Parathyroid adenoma (tissue), 2 donors: ENCODE results near the gene PPIG.

Experiments
- H2AFZ ChIP-seq: fragments of 300-600 bp; sonication (generic); one replicate; pipeline ENCODE4 v1.7.0; 2017; ENCODE audit warnings: antibody characterized with exemption, mild to moderate bottlenecking
- H3K27ac ChIP-seq: fragments of 300-600 bp; sonication (generic); one replicate; pipeline ENCODE4 v1.7.0; 2017
- H3K27me3 ChIP-seq: fragments of 300-600 bp; sonication (generic); one replicate; pipeline ENCODE4 v1.7.0; 2017; ENCODE audit warnings: low read length; ENCODE audit not compliant: control insufficient read depth, insufficient read depth
- H3K36me3 ChIP-seq: fragments of 300-600 bp; sonication (generic); one replicate; pipeline ENCODE4 v1.7.0; 2017; ENCODE audit warnings: low read length; ENCODE audit not compliant: control insufficient read depth, insufficient read depth
- H3K4me1 ChIP-seq: fragments of 300-600 bp; sonication (generic); one replicate; pipeline ENCODE4 v1.7.0; 2017; ENCODE audit warnings: control low read depth
- H3K4me2 ChIP-seq: fragments of 300-600 bp; sonication (generic); one replicate; pipeline ENCODE4 v1.7.0; 2017; ENCODE audit warnings: low read length
- H3K4me3 ChIP-seq: fragments of 300-600 bp; sonication (generic); one replicate; pipeline ENCODE4 v1.7.0; 2017; ENCODE audit warnings: low read depth, low read length
- H3K79me2 ChIP-seq: fragments of 300-600 bp; sonication (generic); one replicate; pipeline ENCODE4 v1.7.0; 2017; ENCODE audit warnings: control low read depth
- H3K9ac ChIP-seq: fragments of 300-600 bp; sonication (generic); one replicate; pipeline ENCODE4 v1.7.0; 2017; ENCODE audit warnings: mild to moderate bottlenecking
- H3K9me3 ChIP-seq: fragments of 300-600 bp; sonication (generic); one replicate; pipeline ENCODE4 v1.7.0; 2017; ENCODE audit warnings: low read length; ENCODE audit not compliant: control insufficient read depth
- CTCF ChIP-seq: fragments of 300-600 bp; sonication (generic); IDR thresholded peaks from one replicate; pipeline ENCODE4 v1.7.0; 2017; ENCODE audit warnings: antibody characterized with exemption, mild to moderate bottlenecking
- donor health status: primary hyperparathyroidism.

Gene PPIG

GRCh38 chr2:169637620-169638019 lies 53.5 kb downstream of the PPIG start:
- no peaks in the 10 kb centered on the region for H3K27me3 ChIP-seq
- H3K4me2 ChIP-seq, result no peak overlapping the region
- H2AFZ ChIP-seq, result no peak overlapping the region
- no peaks in the 10 kb centered on the region for H3K36me3 ChIP-seq
- TF ChIP-seq CTCF, result no peak
- no peaks in the 10 kb centered on the region for H3K9me3 ChIP-seq
- H3K4me3 ChIP-seq, result no peak overlapping the region
- H3K79me2 ChIP-seq, result no peaks in the 10 kb centered on the region
- H3K4me1 ChIP-seq, result no peaks in the 10 kb centered on the region
- no peak overlapping the region for H3K9ac ChIP-seq
- H3K27ac ChIP-seq, result no peak overlapping the region

- no peaks in the 10 kb centered on the region for H3K36me3 ChIP-seq
- no peak overlapping the region for H3K4me3 ChIP-seq
Observed at GRCh38 chr2:169640104-169640503, 56.0 kb downstream of the PPIG start.

GRCh38 chr2:169641464-169641863 lies 57.3 kb downstream of the PPIG start:
- H3K4me3 ChIP-seq, result no peak overlapping the region
- no peaks in the 10 kb centered on the region for H3K79me2 ChIP-seq
- no peak overlapping the region for H3K27ac ChIP-seq
- H3K27me3 ChIP-seq, result no peaks in the 10 kb centered on the region
- H3K4me2 ChIP-seq, result no peak overlapping the region
- H3K9me3 ChIP-seq, result no peaks in the 10 kb centered on the region
- no peak overlapping the region for H3K9ac ChIP-seq
- no peaks in the 10 kb centered on the region for H3K36me3 ChIP-seq
- H2AFZ ChIP-seq, result no peak overlapping the region
- H3K4me1 ChIP-seq, result no peaks in the 10 kb centered on the region
- TF ChIP-seq CTCF, result no peak

More at GRCh38 chr2:169640104-169640503, 56.0 kb downstream of the PPIG start:
- H3K79me2 ChIP-seq, result no peaks in the 10 kb centered on the region
- no peak overlapping the region for H3K9ac ChIP-seq
- H3K9me3 ChIP-seq, result no peaks in the 10 kb centered on the region
- H2AFZ ChIP-seq, result no peak overlapping the region
- H3K27me3 ChIP-seq, result no peaks in the 10 kb centered on the region
- no peak overlapping the region for H3K4me2 ChIP-seq
- no peak overlapping the region for H3K27ac ChIP-seq
- no peak for TF ChIP-seq CTCF
- H3K4me1 ChIP-seq, result no peaks in the 10 kb centered on the region

GRCh38 chr2:169644173-169644572 lies 60.0 kb downstream of the PPIG start:
- Histone ChIP-seq H3K4me2 (no peak overlapping the region), H3K9ac (no peak overlapping the region), H3K27ac (no peak overlapping the region), H3K79me2 (no peaks in the 10 kb centered on the region), H3K4me3 (no peak overlapping the region), H3K27me3 (no peaks in the 10 kb centered on the region), H3K36me3 (no peaks in the 10 kb centered on the region), H2AFZ (no peak overlapping the region), H3K9me3 (no peaks in the 10 kb centered on the region), H3K4me1 (no peaks in the 10 kb centered on the region)
- TF ChIP-seq CTCF, result no peak

- Histone ChIP-seq H3K9ac (no peak overlapping the region), H3K4me3 (no peak overlapping the region), H3K79me2 (no peaks in the 10 kb centered on the region), H3K36me3 (no peaks in the 10 kb centered on the region), H3K27me3 (no peaks in the 10 kb centered on the region), H3K4me1 (no peaks in the 10 kb centered on the region), H2AFZ (no peak overlapping the region), H3K9me3 (no peaks in the 10 kb centered on the region), H3K27ac (no peak overlapping the region), H3K4me2 (no peak overlapping the region)
- TF ChIP-seq CTCF, result no peak
Observed at GRCh38 chr2:169647496-169647895, 63.3 kb downstream of the PPIG start.
